Stimulated activated memory B cell treated with anti-CD40 and anti-IgM and Interleukin-4, amounts not matched to agents 10 μg/mL and 1 μg/mL and 100 μg/mL, for 72 hours (primary cell): Measurements from ENCODE around the gene RNASEH2B.

Source experiments
- ATAC-seq: fragments of 150-1000 bp; cut with Tn5 transposase; 2 replicates; pipeline ENCODE4 v1.10.0; 2021
- H3K27ac Mint-ChIP-seq: one replicate; pipeline ENCODE4 v1.8.0; 2022; ENCODE audit warnings: mild to moderate bottlenecking, mixed read lengths
- H3K27me3 Mint-ChIP-seq: one replicate; pipeline ENCODE4 v1.8.0; 2022; ENCODE audit warnings: mixed read lengths
- H3K36me3 Mint-ChIP-seq: one replicate; pipeline ENCODE4 v1.8.0; 2022; ENCODE audit warnings: mixed read lengths
- H3K4me1 Mint-ChIP-seq: one replicate; pipeline ENCODE4 v1.8.0; 2022; ENCODE audit warnings: mixed read lengths
- H3K4me3 Mint-ChIP-seq: one replicate; pipeline ENCODE4 v1.8.0; 2022; ENCODE audit warnings: mild to moderate bottlenecking, moderate library complexity, mixed read lengths
- H3K9me3 Mint-ChIP-seq: one replicate; pipeline ENCODE4 v1.8.0; 2022; ENCODE audit warnings: mixed read lengths

The RNASEH2B gene

DNA sequence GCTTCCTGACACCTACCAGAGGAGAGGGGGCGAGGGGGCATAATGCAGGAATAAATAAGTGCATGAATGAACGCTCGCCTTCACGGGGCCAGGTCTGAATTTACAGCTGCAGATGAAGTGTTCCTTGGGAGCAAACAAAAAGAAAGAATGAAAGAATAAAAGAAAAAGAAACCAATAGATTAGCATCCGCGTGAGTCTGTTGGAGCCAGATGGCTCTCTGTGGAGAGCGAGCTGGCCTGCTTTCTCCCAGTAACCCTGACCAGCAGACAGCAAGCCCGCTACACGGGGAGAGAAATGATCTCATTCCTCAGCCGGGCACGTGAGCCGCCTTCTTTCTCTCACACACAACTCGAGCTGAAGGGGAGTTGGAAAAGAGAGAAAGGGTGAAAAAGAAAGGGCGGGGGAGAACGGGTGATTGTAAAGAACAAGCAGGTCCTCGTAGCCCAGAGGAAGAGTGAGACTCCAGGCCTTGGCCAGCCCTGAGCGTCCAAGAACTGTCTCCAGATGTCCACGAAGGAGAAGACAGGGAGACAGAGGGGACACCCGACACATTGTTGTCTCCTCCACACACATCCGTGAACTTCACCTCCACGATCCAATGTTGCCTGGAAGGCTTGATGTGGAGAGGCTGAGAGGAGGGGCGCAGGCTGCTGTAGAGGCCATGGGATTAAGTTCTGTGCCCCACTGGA lies 81.4 kb downstream of the RNASEH2B start:
- Mint-ChIP-seq H3K36me3 (no peaks in the 10 kb centered on the region), H3K27ac (peak overlapping the region; percentile 65), H3K4me3 (no peak overlapping the region), H3K27me3 (no peaks in the 10 kb centered on the region), H3K4me1 (peaks cover 20% of the 10 kb centered on the region), H3K9me3 (no peaks in the 10 kb centered on the region)
- no peak for ATAC-seq

DNA sequence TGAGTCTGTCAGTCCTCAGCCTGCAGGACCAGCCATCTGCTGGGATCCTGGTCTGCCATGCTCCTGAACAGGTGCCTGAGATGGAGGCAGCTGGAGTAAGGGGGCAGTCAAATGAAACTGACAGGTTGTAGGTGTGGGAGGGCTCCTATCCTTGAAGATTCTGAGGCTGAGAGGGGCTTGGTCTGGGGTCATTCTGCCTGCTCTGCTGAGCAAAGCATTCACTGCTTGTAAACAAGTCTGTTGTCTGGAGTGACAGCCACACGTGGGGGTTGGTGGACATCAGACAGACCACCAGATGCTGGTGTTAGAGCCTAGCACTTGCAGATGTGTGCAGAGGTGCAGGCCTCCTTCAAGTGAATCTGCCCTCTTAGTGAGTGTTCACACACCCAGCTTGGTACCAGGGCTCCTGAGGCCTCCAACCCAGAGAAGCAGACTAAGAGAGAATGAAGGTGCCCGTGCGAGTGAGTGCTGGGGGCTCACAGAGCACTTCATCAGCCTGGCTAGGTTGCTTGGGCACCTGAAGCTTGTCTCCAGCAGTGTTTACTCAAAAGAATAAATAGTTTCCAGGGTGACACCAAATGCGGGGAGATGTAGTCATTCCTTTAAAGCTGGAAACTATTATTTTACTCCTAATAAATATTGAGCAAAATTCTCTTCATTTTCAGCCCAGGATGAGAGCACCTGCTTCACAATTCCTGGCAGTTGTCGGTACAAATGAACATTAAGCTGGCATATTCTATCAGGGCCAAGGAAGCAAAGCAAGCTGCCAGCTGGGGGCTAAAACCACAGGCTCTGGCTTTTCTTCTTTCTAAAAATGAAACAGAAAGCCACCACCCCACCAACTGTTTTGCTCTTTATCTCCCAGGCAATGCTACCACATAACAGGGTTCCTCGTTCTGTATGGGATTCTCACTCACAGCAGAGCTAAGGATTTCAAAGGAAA lies 82.3 kb downstream of the RNASEH2B start:
- H3K27me3 Mint-ChIP-seq = no peaks in the 10 kb centered on the region
- H3K36me3 Mint-ChIP-seq = no peaks in the 10 kb centered on the region
- peak overlapping the region; percentile 65 for H3K27ac Mint-ChIP-seq
- no peak overlapping the region for H3K4me3 Mint-ChIP-seq
- H3K4me1 Mint-ChIP-seq = peaks cover 20% of the 10 kb centered on the region
- ATAC-seq = peak; percentile 72
- no peaks in the 10 kb centered on the region for H3K9me3 Mint-ChIP-seq

DNA sequence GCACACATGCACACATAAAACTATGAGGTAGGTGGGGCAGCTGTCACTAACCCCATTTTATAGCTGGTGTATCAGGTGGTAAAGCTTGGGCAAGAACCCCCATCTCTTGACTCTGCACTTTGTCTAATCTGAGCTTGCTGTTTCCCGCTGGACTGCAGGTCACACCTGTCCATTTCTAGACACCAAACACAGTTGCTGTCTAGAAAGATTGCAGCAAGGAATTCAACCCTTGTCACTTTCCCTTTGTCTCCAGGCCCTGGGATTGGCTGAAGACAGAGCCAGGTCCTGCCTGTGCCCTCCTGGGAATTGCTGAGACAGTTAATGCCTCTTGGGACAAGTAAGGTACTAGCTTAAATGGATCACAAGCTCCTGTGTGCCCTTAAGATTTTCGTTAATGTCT lies 83.8 kb downstream of the RNASEH2B start:
- Mint-ChIP-seq H3K27me3 (no peaks in the 10 kb centered on the region), H3K4me3 (no peak overlapping the region), H3K36me3 (no peaks in the 10 kb centered on the region), H3K27ac (no peak overlapping the region), H3K4me1 (peaks cover 20% of the 10 kb centered on the region), H3K9me3 (no peaks in the 10 kb centered on the region)
- no peak for ATAC-seq

DNA sequence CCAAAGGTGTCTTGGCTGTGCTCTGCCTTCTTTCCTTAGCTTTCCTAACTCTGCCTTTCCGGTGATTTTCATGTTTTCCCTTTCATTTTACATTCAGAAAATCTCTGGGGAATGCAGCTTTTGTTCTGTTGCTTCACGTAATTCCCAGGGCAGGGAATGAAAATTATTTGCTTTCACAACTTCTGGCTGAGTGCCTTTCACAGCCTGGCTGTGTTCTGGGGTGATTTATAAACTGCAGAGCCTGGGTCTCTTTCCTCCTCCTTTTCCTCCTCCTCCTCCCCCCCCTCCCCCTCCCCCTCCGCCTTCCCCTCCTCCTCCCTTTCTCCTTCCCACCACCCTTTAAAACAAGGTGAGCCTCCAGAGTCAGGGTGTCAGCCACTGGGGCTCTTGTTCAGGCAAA lies 84.3 kb downstream of the RNASEH2B start:
- H3K9me3 Mint-ChIP-seq = no peaks in the 10 kb centered on the region
- H3K27me3 Mint-ChIP-seq = no peaks in the 10 kb centered on the region
- ATAC-seq = no peak
- no peaks in the 10 kb centered on the region for H3K36me3 Mint-ChIP-seq
- no peak overlapping the region for H3K27ac Mint-ChIP-seq
- H3K4me3 Mint-ChIP-seq = no peak overlapping the region
- H3K4me1 Mint-ChIP-seq = peaks cover 20% of the 10 kb centered on the region

DNA sequence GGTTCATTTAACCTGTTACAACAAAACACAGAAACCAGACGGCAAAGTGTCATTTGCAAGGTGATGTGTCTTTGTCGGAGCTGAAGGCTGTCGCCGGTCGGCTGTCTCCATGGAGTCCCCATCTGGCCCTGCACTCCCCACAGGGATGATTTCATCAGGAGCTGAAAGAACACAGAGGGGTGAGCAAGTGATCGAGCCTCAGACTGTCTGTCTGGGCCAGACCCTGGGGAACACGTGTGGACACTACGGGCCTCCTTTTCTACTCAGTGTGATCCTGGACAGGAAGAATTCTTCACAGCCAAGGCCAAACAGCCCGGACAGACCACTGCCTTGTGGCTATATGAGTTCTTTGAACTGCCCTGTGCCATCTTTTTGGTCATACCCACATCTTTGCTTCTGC lies 85.1 kb downstream of the RNASEH2B start:
- ATAC-seq = no peak

DNA sequence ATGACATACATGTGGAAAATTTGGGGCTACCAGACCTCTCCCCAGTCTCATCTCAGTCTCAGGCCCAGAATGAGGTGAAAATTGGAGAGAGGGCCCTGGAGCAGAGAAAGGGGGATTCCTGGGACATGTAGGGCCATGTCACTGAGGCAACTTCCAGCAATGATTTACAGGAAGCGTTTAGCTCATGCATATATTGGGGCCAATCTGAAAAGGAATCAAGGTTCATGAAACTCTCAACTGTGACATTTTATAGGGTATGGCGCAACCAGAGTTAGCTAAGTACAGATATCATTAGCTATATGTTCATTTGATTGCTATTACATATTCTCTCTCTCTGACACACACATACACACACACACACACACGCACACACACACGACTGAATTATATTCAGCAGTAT lies 86.3 kb downstream of the RNASEH2B start:
- Mint-ChIP-seq H3K27me3 (no peaks in the 10 kb centered on the region), H3K27ac (no peak overlapping the region), H3K36me3 (no peaks in the 10 kb centered on the region), H3K9me3 (no peaks in the 10 kb centered on the region), H3K4me1 (peaks cover 15% of the 10 kb centered on the region), H3K4me3 (no peak overlapping the region)
- ATAC-seq = no peak

More for the DNA sequence above, 85.1 kb downstream of the RNASEH2B start:
- Mint-ChIP-seq H3K4me3 (no peak overlapping the region), H3K4me1 (peaks cover 20% of the 10 kb centered on the region), H3K9me3 (no peaks in the 10 kb centered on the region), H3K27me3 (no peaks in the 10 kb centered on the region), H3K36me3 (no peaks in the 10 kb centered on the region), H3K27ac (no peak overlapping the region)

DNA sequence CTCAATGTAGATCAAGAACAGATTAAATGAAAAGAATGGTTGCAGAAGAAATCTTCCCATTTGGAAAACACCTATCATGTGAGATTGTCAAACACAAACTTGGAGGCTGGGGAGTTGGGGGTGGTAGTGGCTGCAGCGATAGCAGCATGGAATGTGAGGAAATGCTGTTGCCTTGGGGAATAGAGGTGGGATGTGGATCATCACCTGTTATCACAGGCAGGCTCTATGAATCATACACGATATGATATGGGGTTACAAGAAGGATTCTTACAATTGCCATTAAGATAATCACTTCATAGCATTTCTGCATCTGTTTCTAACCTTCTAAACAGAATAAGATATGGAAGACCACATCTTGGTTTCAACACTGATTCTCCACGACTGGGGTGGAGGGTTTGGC lies 88.7 kb downstream of the RNASEH2B start:
- Mint-ChIP-seq H3K27ac (no peak overlapping the region), H3K4me1 (no peaks in the 10 kb centered on the region), H3K27me3 (no peaks in the 10 kb centered on the region), H3K9me3 (no peaks in the 10 kb centered on the region), H3K4me3 (no peak overlapping the region), H3K36me3 (no peaks in the 10 kb centered on the region)
- ATAC-seq = no peak

DNA sequence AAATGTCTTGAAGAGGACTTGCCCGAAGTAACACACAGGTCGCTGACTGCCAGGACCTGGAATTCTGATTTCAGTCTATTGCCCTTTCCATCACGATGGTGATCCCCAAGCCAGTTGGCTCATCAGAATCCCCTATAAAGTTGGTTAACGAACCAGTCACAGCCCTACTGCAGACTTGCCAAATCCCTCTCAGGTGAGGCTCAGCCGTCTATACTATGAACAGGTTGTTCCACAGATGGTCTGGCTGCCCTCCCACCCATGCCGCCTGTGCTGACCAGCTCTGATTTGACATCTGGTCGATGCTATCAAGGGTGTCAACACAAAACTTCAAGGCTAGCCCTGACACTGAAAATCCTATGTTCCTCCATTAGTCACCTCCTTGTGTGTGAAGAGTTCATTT lies 90.0 kb downstream of the RNASEH2B start:
- Mint-ChIP-seq H3K27ac (no peak overlapping the region), H3K27me3 (no peaks in the 10 kb centered on the region), H3K4me1 (no peaks in the 10 kb centered on the region), H3K36me3 (no peaks in the 10 kb centered on the region), H3K4me3 (no peak overlapping the region), H3K9me3 (no peaks in the 10 kb centered on the region)
- ATAC-seq = no peak

DNA sequence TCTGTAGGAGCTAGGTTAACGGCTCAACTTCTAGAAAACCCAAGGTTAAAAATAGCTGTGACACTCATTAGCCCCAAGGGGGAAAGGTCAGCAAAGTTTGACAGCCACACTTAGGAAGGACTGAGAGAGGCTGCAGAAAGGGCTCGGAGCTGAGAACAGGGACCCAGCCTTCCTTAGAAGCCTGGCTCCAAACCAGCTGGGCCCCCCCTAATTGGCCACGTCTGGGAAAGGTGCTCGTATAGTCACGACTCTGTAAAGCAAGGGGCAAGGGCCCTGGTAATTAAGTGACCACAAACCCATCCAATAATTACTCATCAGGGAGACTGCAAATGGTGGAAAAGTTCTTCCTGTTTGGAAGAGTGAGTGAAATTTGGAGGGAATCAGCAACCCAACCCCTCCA lies 90.5 kb downstream of the RNASEH2B start:
- no peaks in the 10 kb centered on the region for H3K27me3 Mint-ChIP-seq
- no peak for ATAC-seq
- no peaks in the 10 kb centered on the region for H3K9me3 Mint-ChIP-seq
- H3K27ac Mint-ChIP-seq = no peak overlapping the region
- H3K4me1 Mint-ChIP-seq = no peaks in the 10 kb centered on the region
- no peaks in the 10 kb centered on the region for H3K36me3 Mint-ChIP-seq
- no peak overlapping the region for H3K4me3 Mint-ChIP-seq

DNA sequence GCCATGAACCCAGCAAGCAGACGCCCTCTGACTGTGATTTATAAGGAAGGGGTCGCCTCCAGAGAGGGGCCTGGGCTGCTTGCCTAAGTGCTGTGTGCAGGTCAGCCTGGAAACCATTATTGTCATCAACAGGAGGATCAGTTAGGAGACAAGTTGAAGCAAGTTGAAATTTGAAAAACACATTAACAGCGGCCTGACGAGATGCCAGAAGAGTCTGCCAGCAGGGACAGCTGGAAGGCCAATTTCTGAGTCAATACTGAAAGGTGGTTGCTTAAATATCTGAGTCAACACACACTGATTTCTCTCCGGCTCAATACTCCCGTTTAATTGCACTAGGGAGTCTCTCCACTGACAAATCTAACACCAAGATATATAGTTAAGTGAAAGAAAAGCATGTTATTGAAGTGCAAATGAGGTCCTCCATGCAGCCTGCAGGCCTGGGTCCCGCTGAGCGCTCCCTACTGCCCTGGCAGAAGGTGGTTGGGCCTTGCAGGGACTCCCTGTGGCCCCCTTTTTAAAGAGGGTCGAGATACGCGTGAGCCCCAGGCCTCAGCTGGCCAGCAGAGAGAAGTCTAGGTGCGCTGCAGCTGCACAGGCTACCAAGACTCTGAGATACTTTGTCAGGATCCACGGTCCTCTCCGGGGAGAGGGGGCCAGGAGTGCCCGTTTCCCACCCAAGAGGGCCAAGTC lies 91.1 kb downstream of the RNASEH2B start:
- no peaks in the 10 kb centered on the region for H3K27me3 Mint-ChIP-seq
- H3K27ac Mint-ChIP-seq = no peak overlapping the region
- H3K4me1 Mint-ChIP-seq = no peaks in the 10 kb centered on the region
- H3K4me3 Mint-ChIP-seq = no peak overlapping the region
- no peaks in the 10 kb centered on the region for H3K36me3 Mint-ChIP-seq
- no peaks in the 10 kb centered on the region for H3K9me3 Mint-ChIP-seq
- ATAC-seq = no peak

DNA sequence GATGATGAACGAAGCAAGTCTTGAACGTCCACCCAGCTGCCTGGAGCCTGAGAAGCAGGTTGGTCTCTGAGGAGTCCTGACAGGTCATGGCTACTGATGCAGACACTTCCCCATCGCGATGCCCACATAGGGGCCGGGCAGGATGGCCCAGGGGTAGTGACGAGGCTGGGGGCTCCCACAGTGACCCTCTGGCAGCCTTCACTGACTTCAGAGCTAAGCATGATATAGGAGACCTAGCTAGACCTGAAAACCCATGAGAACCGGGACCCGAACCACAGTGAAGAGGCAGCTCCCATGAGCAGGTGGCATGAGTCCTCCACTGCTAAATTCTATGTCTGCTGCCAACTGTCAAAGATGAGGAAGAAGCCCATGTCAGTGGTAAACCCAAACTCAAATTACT lies 91.7 kb downstream of the RNASEH2B start:
- no peaks in the 10 kb centered on the region for H3K9me3 Mint-ChIP-seq
- H3K27ac Mint-ChIP-seq = no peak overlapping the region
- no peak overlapping the region for H3K4me3 Mint-ChIP-seq
- ATAC-seq = no peak
- no peaks in the 10 kb centered on the region for H3K27me3 Mint-ChIP-seq
- H3K36me3 Mint-ChIP-seq = no peaks in the 10 kb centered on the region
- no peaks in the 10 kb centered on the region for H3K4me1 Mint-ChIP-seq

DNA sequence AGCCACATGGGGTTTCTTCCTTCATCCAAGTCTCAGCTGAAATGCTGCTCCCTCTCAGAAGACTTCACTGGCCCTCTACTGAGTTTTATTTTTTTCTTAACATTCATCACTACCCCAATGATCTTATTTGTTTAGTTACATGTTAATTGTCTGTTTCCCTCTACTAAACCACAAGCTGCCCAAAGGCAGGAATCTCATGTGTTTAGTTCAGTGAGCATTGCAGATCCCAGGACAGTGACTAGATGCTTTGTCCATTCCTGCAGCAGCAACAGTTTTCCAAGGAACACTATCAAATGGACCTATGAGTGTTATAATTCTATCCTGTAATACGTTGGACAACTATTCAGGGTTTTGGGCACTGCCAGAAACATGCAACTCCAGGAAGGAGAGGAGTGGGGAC lies 93.1 kb downstream of the RNASEH2B start:
- H3K27ac Mint-ChIP-seq = no peak overlapping the region
- ATAC-seq = no peak

DNA sequence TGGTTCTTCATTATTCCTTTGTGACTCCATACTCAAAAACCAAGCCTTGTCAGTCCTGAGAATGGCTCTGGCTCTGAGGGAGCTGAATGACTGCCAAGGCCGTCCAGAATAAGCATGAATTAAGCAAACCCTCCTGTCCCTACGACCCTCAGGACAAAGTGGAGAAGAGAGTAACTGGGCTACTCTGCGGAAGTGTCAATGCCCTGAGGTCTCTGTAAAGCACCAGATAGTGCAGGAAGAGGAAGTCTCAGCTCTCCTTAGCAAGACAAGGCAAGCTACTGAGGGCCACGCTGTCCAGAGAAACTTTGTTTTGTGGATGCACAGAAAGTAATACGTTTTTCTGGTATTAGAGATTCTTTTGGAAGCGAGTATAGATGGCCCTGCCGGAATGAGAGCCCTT lies 94.1 kb downstream of the RNASEH2B start:
- H3K4me1 Mint-ChIP-seq = no peaks in the 10 kb centered on the region

More for the DNA sequence above, 93.1 kb downstream of the RNASEH2B start:
- no peak overlapping the region for H3K4me3 Mint-ChIP-seq
- no peaks in the 10 kb centered on the region for H3K36me3 Mint-ChIP-seq
- H3K4me1 Mint-ChIP-seq = no peaks in the 10 kb centered on the region
- no peaks in the 10 kb centered on the region for H3K9me3 Mint-ChIP-seq
- no peaks in the 10 kb centered on the region for H3K27me3 Mint-ChIP-seq

DNA sequence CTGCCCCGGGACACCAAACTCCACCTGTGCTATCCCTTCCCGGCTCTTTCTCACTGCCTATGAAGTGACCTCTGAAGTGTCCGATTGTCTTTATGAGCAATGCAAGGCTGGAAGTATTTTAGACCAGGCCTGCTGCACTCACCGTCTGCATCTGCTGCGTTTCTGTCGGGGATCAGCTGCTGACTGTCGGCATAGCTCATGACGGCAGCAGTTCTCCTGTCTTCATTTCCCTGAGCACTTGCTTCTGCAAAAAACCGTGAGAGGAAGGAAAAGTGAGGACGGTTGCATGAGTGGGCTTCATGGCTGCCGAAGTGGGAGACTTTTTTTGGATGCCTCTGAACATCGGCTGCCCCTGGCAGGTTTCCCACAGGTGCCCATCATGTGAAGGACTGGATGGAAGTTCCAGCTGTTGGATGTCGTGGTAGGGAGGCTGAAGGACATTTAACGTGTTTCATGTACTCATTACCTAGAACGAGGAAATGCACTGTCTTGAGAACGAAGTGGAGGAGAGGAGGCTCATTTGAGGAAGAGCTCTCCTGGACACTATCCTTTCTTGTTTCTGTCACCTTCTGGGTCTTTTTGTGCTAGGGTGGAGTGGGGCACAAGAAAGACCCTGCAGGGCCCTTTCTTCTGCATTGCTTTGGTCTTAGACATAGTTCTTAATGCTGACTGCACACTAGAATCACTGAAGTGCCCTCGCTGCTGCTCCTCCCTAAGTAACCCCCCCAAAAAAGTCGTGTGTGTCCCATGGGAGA lies 94.7 kb downstream of the RNASEH2B start:
- Mint-ChIP-seq H3K9me3 (no peaks in the 10 kb centered on the region), H3K4me3 (no peak overlapping the region), H3K27me3 (no peaks in the 10 kb centered on the region), H3K27ac (no peak overlapping the region), H3K4me1 (no peaks in the 10 kb centered on the region), H3K36me3 (no peaks in the 10 kb centered on the region)
- no peak for ATAC-seq

More for the DNA sequence above, 94.1 kb downstream of the RNASEH2B start:
- H3K27ac Mint-ChIP-seq = no peak overlapping the region
- H3K9me3 Mint-ChIP-seq = no peaks in the 10 kb centered on the region
- H3K36me3 Mint-ChIP-seq = no peaks in the 10 kb centered on the region
- no peaks in the 10 kb centered on the region for H3K27me3 Mint-ChIP-seq
- ATAC-seq = no peak
- H3K4me3 Mint-ChIP-seq = no peak overlapping the region

DNA sequence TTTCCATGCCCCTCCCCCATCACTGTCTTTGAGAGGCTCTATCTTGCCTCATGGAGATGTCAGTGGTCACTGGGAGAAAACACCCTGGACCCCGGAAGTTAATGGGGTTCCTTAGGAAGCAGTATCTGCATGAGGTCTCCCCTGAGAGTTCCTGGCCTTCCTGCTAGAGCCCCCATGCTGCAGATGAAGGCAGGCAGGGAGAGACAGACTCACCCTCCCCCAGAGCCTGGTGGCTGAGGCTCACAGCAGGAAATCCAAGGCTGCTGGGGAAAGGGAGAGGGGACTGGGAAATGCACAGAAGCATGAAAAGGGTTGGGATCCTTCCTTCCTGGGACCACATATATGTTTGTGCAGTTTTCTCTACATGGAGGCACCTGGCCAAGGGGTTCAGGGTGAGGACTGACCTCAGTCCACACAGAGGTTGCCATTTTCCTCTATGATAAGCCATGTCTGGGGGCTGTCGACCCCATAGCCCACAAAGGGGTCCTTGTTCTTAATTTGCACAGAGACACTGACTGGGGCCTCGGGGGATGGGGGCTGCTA lies 95.4 kb downstream of the RNASEH2B start:
- H3K4me3 Mint-ChIP-seq = no peak overlapping the region
- ATAC-seq = no peak
- no peaks in the 10 kb centered on the region for H3K4me1 Mint-ChIP-seq
- no peaks in the 10 kb centered on the region for H3K36me3 Mint-ChIP-seq
- no peaks in the 10 kb centered on the region for H3K27me3 Mint-ChIP-seq
- no peak overlapping the region for H3K27ac Mint-ChIP-seq
- no peaks in the 10 kb centered on the region for H3K9me3 Mint-ChIP-seq
